Gastroesophageal sphincter (tissue), 3 donors: ENCODE data around the gene AP1G2.

Experiments
- EP300 ChIP-seq: sonication (generic); formaldehyde crosslinking; IDR thresholded peaks from one replicate; pipeline ENCODE4 v1.6.1; 2017; ENCODE audit warnings: antibody characterized with exemption, mild to moderate bottlenecking
- POLR2A ChIP-seq, 2 donors: fragments of 450-650 bp; IDR thresholded peaks; one replicate each; pipeline ENCODE4 v1.6.1; 2017; ENCODE audit warnings: antibody characterized with exemption in 2 of 2, mild to moderate bottlenecking in 2 of 2, moderate library complexity in 1 of 2
- TF ChIP-seq, protein P1 (sequence below), 4 experiments: fragments of 200-600 bp in 2 of 4; fragments of 450-650 bp in 2 of 4; sonication (generic) in 1 of 4; IDR thresholded peaks; one replicate each; pipeline ENCODE4 v1.5.1; 2017 to 2019; ENCODE audit warnings: antibody characterized with exemption in 4 of 4, mild to moderate bottlenecking in 2 of 4, moderate library complexity in 2 of 4

DNA sequence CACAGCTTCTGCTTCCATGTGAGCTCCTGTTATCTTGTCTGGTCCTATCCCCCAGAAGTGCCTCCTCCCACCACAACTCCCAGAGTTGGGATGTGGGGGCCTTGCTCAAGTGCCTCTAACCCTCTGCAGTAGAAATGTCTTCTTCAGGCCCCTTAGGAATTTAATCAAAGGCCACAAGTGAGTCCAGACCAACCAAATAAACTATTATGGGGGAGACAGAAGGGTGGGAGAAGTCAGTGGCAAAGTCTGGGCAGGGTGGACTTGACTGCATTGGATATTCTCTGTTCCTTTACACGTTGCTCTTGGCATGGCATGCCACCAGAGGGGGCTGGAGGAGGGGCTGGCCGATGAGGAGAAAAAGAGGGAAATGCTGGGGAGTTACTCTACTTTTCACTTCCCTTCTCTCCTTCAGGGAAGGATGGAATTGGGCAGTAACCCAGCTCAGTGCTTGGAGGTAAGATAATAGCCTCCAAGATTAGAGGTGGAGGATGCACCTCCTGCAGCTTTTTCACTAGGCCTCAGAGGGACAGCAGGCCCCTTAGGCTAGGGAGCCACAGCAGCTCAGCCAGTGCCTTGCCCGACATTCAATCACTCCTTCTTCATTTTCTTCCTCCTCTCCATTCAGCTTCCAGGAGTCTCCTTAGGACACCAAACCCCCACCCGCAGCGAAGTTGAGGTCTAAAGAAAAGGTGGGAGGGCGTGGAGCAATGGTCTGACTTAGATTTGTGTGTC, 1.2 kb upstream of the AP1G2 start:
- TF ChIP-seq POLR2A (IDR thresholded peaks at IDR 0.05) (no peak), EP300 (no peak)
- TF ChIP-seq, protein P1, sequence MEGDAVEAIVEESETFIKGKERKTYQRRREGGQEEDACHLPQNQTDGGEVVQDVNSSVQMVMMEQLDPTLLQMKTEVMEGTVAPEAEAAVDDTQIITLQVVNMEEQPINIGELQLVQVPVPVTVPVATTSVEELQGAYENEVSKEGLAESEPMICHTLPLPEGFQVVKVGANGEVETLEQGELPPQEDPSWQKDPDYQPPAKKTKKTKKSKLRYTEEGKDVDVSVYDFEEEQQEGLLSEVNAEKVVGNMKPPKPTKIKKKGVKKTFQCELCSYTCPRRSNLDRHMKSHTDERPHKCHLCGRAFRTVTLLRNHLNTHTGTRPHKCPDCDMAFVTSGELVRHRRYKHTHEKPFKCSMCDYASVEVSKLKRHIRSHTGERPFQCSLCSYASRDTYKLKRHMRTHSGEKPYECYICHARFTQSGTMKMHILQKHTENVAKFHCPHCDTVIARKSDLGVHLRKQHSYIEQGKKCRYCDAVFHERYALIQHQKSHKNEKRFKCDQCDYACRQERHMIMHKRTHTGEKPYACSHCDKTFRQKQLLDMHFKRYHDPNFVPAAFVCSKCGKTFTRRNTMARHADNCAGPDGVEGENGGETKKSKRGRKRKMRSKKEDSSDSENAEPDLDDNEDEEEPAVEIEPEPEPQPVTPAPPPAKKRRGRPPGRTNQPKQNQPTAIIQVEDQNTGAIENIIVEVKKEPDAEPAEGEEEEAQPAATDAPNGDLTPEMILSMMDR (IDR thresholded peaks at IDR 0.05): peak in 1 of 4 experiments; percentile 13
